ENCODE results near the gene IREB2. TPM values are rescaled to one million over a fixed set of nuclear protein-coding genes. Genes with fewer than 3 reads are reported as not detected.

Gene IREB2
- total RNA-seq, 4 donors from 2014 or later, result 41.9 to 193 (median 56.7) TPM

GRCh38 chr15:78394981-78395616, 42.9 kb upstream of the IREB2 start:
- Histone ChIP-seq H3K36me3 (no peaks in the 10 kb centered on the region), H3K4me3 (no peak overlapping the region), H3K27ac (no peak overlapping the region), H3K27me3 (no peaks in the 10 kb centered on the region), H3K9me3 (no peaks in the 10 kb centered on the region), H3K4me1 (peaks cover 0 to 11% (median 2%) of the 10 kb centered on the region in 4 donors)
- peak in 1 of 3 donors; percentile 0 for DNase-seq
- no peak for TF ChIP-seq CTCF (IDR thresholded peaks at IDR 0.05)
- no peak for TF ChIP-seq POLR2A (IDR thresholded peaks at IDR 0.05)

- Histone ChIP-seq H3K9me3 (no peaks in the 10 kb centered on the region), H3K4me1 (peaks cover 0 to 11% (median 2%) of the 10 kb centered on the region in 4 donors), H3K36me3 (no peaks in the 10 kb centered on the region), H3K27ac (peak overlapping the region in 1 of 4 donors; percentile 64), H3K4me3 (no peak overlapping the region), H3K27me3 (no peaks in the 10 kb centered on the region)
- DNase-seq, result no peak
- TF ChIP-seq POLR2A (IDR thresholded peaks at IDR 0.05) (no peak), CTCF (IDR thresholded peaks at IDR 0.05) (no peak)
Observed at GRCh38 chr15:78396186-78396814, 41.7 kb upstream of the IREB2 start.

GRCh38 chr15:78396976-78397375, 41.0 kb upstream of the IREB2 start:
- H3K4me1 ChIP-seq, result peaks cover 0 to 11% (median 2%) of the 10 kb centered on the region in 4 donors
- H3K9me3 ChIP-seq, result no peaks in the 10 kb centered on the region
- no peak overlapping the region for H3K4me3 ChIP-seq
- TF ChIP-seq POLR2A (IDR thresholded peaks at IDR 0.05) (no peak), CTCF (IDR thresholded peaks at IDR 0.05) (peak in 4 of 6 experiments; percentile 30 to 82 (median 69))
- H3K36me3 ChIP-seq, result no peaks in the 10 kb centered on the region
- H3K27me3 ChIP-seq, result no peaks in the 10 kb centered on the region
- peak in 2 of 3 donors; percentile 86 to 89 for DNase-seq
- peak overlapping the region in 1 of 4 donors; percentile 64 for H3K27ac ChIP-seq

DNA sequence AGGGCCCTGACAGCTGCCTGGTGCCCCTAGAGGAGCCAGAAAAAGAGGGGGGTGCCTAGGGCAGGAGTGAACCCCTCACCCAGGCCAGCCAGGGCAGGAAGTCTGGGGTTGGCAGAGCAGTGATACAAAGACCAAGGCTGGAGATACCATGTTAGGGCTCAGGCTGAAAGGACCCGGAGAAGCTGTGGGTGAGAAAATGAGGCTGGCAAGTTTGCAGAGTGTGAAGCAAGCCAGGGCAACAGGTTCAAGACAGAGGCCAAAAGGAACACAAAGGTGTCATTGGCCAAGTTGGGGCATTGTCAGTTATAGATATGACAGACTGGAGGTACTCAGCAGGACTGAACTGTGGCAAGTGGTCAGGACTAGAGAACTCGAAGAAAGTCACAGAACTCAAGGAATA, 40.6 kb upstream of the IREB2 start:
- no peaks in the 10 kb centered on the region for H3K27me3 ChIP-seq
- TF ChIP-seq CTCF (IDR thresholded peaks at IDR 0.05), result no peak
- no peak for TF ChIP-seq POLR2A (IDR thresholded peaks at IDR 0.05)
- peaks cover 0 to 11% (median 2%) of the 10 kb centered on the region in 4 donors for H3K4me1 ChIP-seq
- H3K27ac ChIP-seq, result peak overlapping the region in 1 of 4 donors; percentile 64
- H3K4me3 ChIP-seq, result no peak overlapping the region
- no peak for DNase-seq
- no peaks in the 10 kb centered on the region for H3K9me3 ChIP-seq
- H3K36me3 ChIP-seq, result no peaks in the 10 kb centered on the region

GRCh38 chr15:78398076-78398825, 39.8 kb upstream of the IREB2 start:
- peaks cover 0 to 11% (median 2%) of the 10 kb centered on the region in 4 donors for H3K4me1 ChIP-seq
- no peaks in the 10 kb centered on the region for H3K36me3 ChIP-seq
- peak in 1 of 3 donors; percentile 22 for DNase-seq
- TF ChIP-seq POLR2A (IDR thresholded peaks at IDR 0.05) (no peak), CTCF (IDR thresholded peaks at IDR 0.05) (no peak)
- no peaks in the 10 kb centered on the region for H3K27me3 ChIP-seq
- no peak overlapping the region for H3K27ac ChIP-seq
- H3K9me3 ChIP-seq, result no peaks in the 10 kb centered on the region
- no peak overlapping the region for H3K4me3 ChIP-seq
